Measurements from ENCODE around the gene CRHR1.

DNA sequence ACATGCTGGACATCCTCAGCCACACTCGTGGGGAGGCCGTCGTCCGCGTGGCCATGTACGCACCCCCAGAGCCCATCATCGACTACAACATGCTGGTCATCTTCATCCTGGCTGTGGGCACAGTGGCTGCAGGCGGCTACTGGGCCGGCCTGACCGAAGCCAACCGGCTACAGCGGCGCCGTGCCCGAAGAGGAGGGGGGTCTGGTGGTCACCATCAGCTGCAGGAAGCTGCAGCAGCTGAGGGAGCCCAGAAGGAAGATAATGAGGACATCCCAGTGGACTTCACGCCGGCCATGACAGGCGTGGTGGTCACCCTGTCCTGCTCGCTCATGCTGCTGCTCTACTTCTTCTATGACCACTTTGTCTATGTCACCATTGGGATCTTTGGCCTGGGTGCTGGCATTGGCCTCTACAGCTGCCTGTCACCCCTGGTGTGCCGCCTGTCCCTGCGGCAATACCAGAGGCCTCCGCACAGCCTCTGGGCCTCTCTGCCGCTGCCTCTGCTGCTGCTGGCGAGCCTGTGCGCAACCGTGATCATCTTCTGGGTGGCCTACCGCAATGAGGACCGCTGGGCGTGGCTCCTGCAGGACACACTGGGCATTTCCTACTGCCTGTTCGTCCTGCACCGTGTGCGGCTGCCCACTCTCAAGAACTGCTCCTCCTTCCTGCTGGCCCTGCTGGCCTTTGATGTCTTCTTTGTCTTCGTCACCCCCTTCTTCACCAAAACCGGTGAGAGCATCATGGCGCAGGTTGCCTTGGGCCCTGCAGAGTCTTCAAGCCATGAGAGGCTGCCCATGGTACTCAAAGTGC is 61.5 kb downstream of the CRHR1 start:
- TF ChIP-seq, protein P1, sequence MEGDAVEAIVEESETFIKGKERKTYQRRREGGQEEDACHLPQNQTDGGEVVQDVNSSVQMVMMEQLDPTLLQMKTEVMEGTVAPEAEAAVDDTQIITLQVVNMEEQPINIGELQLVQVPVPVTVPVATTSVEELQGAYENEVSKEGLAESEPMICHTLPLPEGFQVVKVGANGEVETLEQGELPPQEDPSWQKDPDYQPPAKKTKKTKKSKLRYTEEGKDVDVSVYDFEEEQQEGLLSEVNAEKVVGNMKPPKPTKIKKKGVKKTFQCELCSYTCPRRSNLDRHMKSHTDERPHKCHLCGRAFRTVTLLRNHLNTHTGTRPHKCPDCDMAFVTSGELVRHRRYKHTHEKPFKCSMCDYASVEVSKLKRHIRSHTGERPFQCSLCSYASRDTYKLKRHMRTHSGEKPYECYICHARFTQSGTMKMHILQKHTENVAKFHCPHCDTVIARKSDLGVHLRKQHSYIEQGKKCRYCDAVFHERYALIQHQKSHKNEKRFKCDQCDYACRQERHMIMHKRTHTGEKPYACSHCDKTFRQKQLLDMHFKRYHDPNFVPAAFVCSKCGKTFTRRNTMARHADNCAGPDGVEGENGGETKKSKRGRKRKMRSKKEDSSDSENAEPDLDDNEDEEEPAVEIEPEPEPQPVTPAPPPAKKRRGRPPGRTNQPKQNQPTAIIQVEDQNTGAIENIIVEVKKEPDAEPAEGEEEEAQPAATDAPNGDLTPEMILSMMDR (IDR thresholded peaks at IDR 0.05), result no peak
- no peak for TF ChIP-seq POLR2A (IDR thresholded peaks at IDR 0.05)

All from thyroid gland (tissue), 4 donors.